Peyer's patch (tissue), 4 donors: ENCODE results near the gene GATAD2B. TPM values are rescaled to one million over a fixed set of nuclear protein-coding genes. Genes with fewer than 3 reads are reported as not detected.
A peak's percentile ranks its signal among the peaks of the same experiment; 100 is the strongest.

Source experiments
- DNase-seq, 3 donors: peaks; one replicate each; pipeline ENCODE4 v3.0.0-alpha.2; 2017 to 2019
- H3K27ac ChIP-seq, 4 donors: fragments of 200-600 bp; sonication (generic); one replicate each; pipeline ENCODE4 v1.5.1; 2016 to 2019
- H3K27me3 ChIP-seq, 2 donors: fragments of 200-600 bp; sonication (generic); one replicate each; pipeline ENCODE4 v1.5.1; 2019
- H3K36me3 ChIP-seq, 3 donors: fragments of 200-600 bp; sonication (generic); one replicate each; pipeline ENCODE4 v1.5.1; 2016 to 2019
- H3K4me1 ChIP-seq, 4 donors: fragments of 200-600 bp; sonication (generic); one replicate each; pipeline ENCODE4 v1.5.1; 2016 to 2019
- H3K4me3 ChIP-seq, 4 donors: fragments of 200-600 bp; sonication (generic); 1 replicate in 3 of 4; 2 replicates in 1 of 4; pipeline ENCODE4 v1.5.1; 2016 to 2019; ENCODE audit warnings: mild to moderate bottlenecking in 1 of 4
- H3K9me3 ChIP-seq, 4 donors: fragments of 200-600 bp; sonication (generic); one replicate each; pipeline ENCODE4 v1.5.1; 2016 to 2019; ENCODE audit warnings: mild to moderate bottlenecking in 1 of 4
- CTCF ChIP-seq, 6 experiments: fragments of 450-650 bp in 4 of 6; fragments of 200-600 bp in 2 of 6; sonication (generic) in 1 of 6; IDR thresholded peaks; one replicate each; pipeline ENCODE4 v1.5.1; 2017 to 2019; ENCODE audit warnings: antibody characterized with exemption in 6 of 6, mild to moderate bottlenecking in 3 of 6, moderate library complexity in 1 of 6
- POLR2A ChIP-seq, 2 donors: fragments of 450-650 bp; IDR thresholded peaks; one replicate each; pipeline ENCODE4 v1.5.1; 2017; ENCODE audit warnings: antibody characterized with exemption in 2 of 2, mild to moderate bottlenecking in 2 of 2, moderate library complexity in 2 of 2
- total RNA-seq, 4 donors: library from RNA; depleted of rRNA; stranded (reverse); fragments of >200 nt; gene quantifications; one replicate each; pipeline ENCODE4 v1.1.0, GENCODE V29; 2016

The GATAD2B gene
- total RNA-seq, 4 donors from 2014 or later, result 22.3 to 65.2 (median 24.7) TPM

DNA sequence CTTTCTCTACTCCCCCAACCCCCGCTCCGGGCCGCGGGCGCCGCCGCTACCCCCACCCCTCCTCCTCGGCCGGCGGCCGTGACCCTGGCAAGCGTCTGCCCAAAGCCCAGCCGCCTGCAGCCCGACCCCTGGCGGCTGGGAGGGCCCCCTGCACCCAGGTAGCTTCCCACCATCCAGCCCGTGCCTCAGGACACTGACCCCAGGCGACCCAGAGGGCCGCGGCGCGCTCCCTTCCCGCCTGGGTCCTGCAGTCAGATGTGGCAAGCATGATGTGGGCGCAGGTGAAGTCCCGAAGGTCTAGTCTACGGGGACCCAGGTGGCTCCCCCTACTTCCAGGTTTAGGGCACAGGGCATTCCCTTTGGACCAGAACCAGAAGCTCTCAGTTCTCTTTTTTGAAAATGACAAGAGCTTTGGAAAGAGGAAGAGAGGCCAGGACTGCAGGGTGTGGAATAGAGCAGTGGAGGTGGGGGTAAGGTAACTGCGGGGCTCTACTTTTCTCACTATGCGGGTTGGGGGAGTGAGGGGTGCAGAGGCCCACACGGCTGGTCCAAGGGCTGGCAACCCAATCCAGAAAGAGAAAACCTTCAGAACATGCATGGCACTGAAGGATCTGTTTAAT is 24.0 kb upstream of the GATAD2B start, which contains the start of gene DENND4B:
DENND4B (minus strand) TSS at position 97 of the 620 bp plus-strand sequence. CDS start 2,344 bp downstream, outside the sequence.
- H3K27ac ChIP-seq, result peak within 1 kb of the TSS; percentile 97 to 100 (median 99)
- peak within 1 kb of the TSS; percentile 89 to 99 (median 98) for H3K4me3 ChIP-seq
- TF ChIP-seq POLR2A (IDR thresholded peaks at IDR 0.05) (no peak), CTCF (IDR thresholded peaks at IDR 0.05) (peak; percentile 86 to 98 (median 89))
- peaks cover 0 to 21% (median 8%) of the 10 kb centered on the region in 4 donors for H3K4me1 ChIP-seq
- no peaks in the 10 kb centered on the region for H3K9me3 ChIP-seq
- peaks cover 0 to 62% (median 0%) of the 10 kb centered on the region in 3 donors for H3K36me3 ChIP-seq
- no peaks in the 10 kb centered on the region for H3K27me3 ChIP-seq
- DNase-seq, result peak; percentile 74 to 91 (median 88)

GRCh38 chr1:153945795-153946621 is 23.2 kb upstream of the GATAD2B start:
- no peaks in the 10 kb centered on the region for H3K27me3 ChIP-seq
- H3K4me1 ChIP-seq, result peaks cover 0 to 21% (median 8%) of the 10 kb centered on the region in 4 donors
- H3K9me3 ChIP-seq, result no peaks in the 10 kb centered on the region
- peak overlapping the region; percentile 89 to 99 (median 98) for H3K4me3 ChIP-seq
- peak; percentile 91 to 96 (median 92) for DNase-seq
- TF ChIP-seq POLR2A (IDR thresholded peaks at IDR 0.05) (peak; percentile 59 to 68), CTCF (IDR thresholded peaks at IDR 0.05) (no peak)
- H3K36me3 ChIP-seq, result peaks cover 0 to 62% (median 0%) of the 10 kb centered on the region in 3 donors
- peak overlapping the region; percentile 97 to 100 (median 99) for H3K27ac ChIP-seq

GRCh38 chr1:153945131-153945794 is 22.5 kb upstream of the GATAD2B start:
- TF ChIP-seq POLR2A (IDR thresholded peaks at IDR 0.05), result no peak
- no peak for TF ChIP-seq CTCF (IDR thresholded peaks at IDR 0.05)
- DNase-seq, result peak; percentile 63 to 89 (median 84)
- Histone ChIP-seq H3K4me3 (peak overlapping the region; percentile 89 to 99 (median 98)), H3K36me3 (peaks cover 0 to 62% (median 0%) of the 10 kb centered on the region in 3 donors), H3K9me3 (no peaks in the 10 kb centered on the region), H3K27ac (peak overlapping the region; percentile 97 to 100 (median 99)), H3K27me3 (no peaks in the 10 kb centered on the region), H3K4me1 (peaks cover 0 to 21% (median 8%) of the 10 kb centered on the region in 4 donors)

- H3K27me3 ChIP-seq, result no peaks in the 10 kb centered on the region
- TF ChIP-seq POLR2A (IDR thresholded peaks at IDR 0.05), result no peak
- TF ChIP-seq CTCF (IDR thresholded peaks at IDR 0.05), result no peak
- H3K9me3 ChIP-seq, result no peaks in the 10 kb centered on the region
- H3K27ac ChIP-seq, result peak overlapping the region; percentile 97 to 100 (median 99)
- H3K36me3 ChIP-seq, result peaks cover 0 to 62% (median 0%) of the 10 kb centered on the region in 3 donors
- DNase-seq, result no peak
- H3K4me3 ChIP-seq, result peak overlapping the region; percentile 89 to 99 (median 98)
- peaks cover 0 to 21% (median 8%) of the 10 kb centered on the region in 4 donors for H3K4me1 ChIP-seq
These were observed 22.0 kb upstream of the GATAD2B start for GRCh38 chr1:153944827-153945117.
